Spleen (tissue), 7 donors: ENCODE results near the gene POLN.

ENCODE experiments used
- CTCF ChIP-seq, 11 experiments: fragments of 200-600 bp in 7 of 11; fragments of 450-650 bp in 4 of 11; sonication (generic) in 4 of 11; IDR thresholded peaks in 8 of 11; conservative IDR thresholded peaks in 3 of 11; 1 replicate in 7 of 11; 2 replicates in 4 of 11; pipeline versions ENCODE4 v1.4.0 to v1.8.0; 2016 to 2021; ENCODE audit warnings: antibody characterized with exemption in 11 of 11, inconsistent platforms in 4 of 11, mild to moderate bottlenecking in 1 of 11
- POLR2A ChIP-seq, 3 donors: fragments of 450-650 bp; IDR thresholded peaks; one replicate each; pipeline ENCODE4 v1.5.1; 2017; ENCODE audit warnings: antibody characterized with exemption in 3 of 3, mild to moderate bottlenecking in 1 of 3
- POLR2AphosphoS5 ChIP-seq, 3 donors: sonication (generic); formaldehyde crosslinking; IDR thresholded peaks; one replicate each; pipeline ENCODE4 v1.5.1; 2017; ENCODE audit warnings: antibody characterized with exemption in 3 of 3
- donor health status: DM: no; HTN: no; CAD: no; lungs with moderate emphysema.
- donor health status: DM: no; HTN: no; CAD: no.
- donor health status: DM: no; HTN: no; CAD: no.

GRCh38 chr4:2175990-2176698 lies 65.8 kb downstream of the POLN start:
- TF ChIP-seq POLR2A (IDR thresholded peaks at IDR 0.05) = no peak
- no peak for TF ChIP-seq CTCF (IDR thresholded peaks at IDR 0.05 in 8 of 11, conservative IDR thresholded peaks at IDR 0.05 in 3 of 11)
- no peak for TF ChIP-seq POLR2AphosphoS5 (IDR thresholded peaks at IDR 0.05)
